Measurements from ENCODE around the gene ATF1.
"Not testable (repeated sequence)": the region's sequence is repeated elsewhere in the genome, so short reads cannot be mapped to it uniquely, and the experiment has no call there.

The ATF1 gene

GRCh38 chr12:50868881-50869280, 105.0 kb downstream of the ATF1 start:
- not testable (repeated sequence) for DNase-seq

Measured in amniotic stem cell (primary cell).